K562 (cell line): Measurements from ENCODE around the gene POMGNT2.

Experiments used
- MAZ ChIP-seq, 2 experiments: fragments of 450-650 bp in 1 of 2; sonication (generic) in 1 of 2; formaldehyde crosslinking; IDR thresholded peaks in 1 of 2; conservative IDR thresholded peaks in 1 of 2; 2 replicates each; pipeline versions ENCODE4 v1.4.0 to v1.5.0; 2020; ENCODE audit warnings: mild to moderate bottlenecking in 1 of 2, missing genetic modification reagents in 1 of 2
- MNT ChIP-seq, 2 experiments: fragments of 450-650 bp; conservative IDR thresholded peaks; 2 replicates each; pipeline ENCODE4 v1.6.1; 2017; ENCODE audit warnings: mild to moderate bottlenecking in 2 of 2, moderate library complexity in 2 of 2
- RNF219 ChIP-seq: fragments of 250-450 bp; sonication (Bioruptor Pico); IDR thresholded peaks from 2 replicates; pipeline ENCODE4 v1.5.0; 2022; ENCODE audit warnings: mild to moderate bottlenecking
- ZNF395 ChIP-seq: fragments of 200-800 bp; sonication (Bioruptor generic); IDR thresholded peaks from 2 replicates; pipeline ENCODE4 v1.6.1; 2017; ENCODE audit warnings: missing genetic modification characterization, missing compliant biosample characterization

- TF ChIP-seq MAZ (CRISPR knock-in tag; conservative IDR thresholded peaks at IDR 0.05 in 1 of 2, IDR thresholded peaks at IDR 0.05 in 1 of 2), result no peak
- no peak for TF ChIP-seq RNF219 (CRISPR knock-in tag)
- TF ChIP-seq ZNF395 (CRISPR knock-in tag), result no peak
- no peak for TF ChIP-seq MNT (conservative IDR thresholded peaks at IDR 0.05)
These were observed 50.5 kb downstream of the POMGNT2 start for GRCh38 chr3:43055393-43055792.
